Activated CD4-positive, alpha-beta T cell treated with anti-CD3 and anti-CD28 coated beads for 36 hours (primary cell): ENCODE results near the gene FCGBP. TPM values are rescaled to one million over a fixed set of nuclear protein-coding genes. Genes with fewer than 3 reads are reported as not detected.
"Not testable (repeated sequence)": the region's sequence is repeated elsewhere in the genome, so short reads cannot be mapped to it uniquely, and the experiment has no call there.

Experiments used
- ATAC-seq: fragments of 200-7000 bp; cut with Tn5 transposase; one replicate; pipeline ENCODE4 v1.10.0; 2021; ENCODE audit warnings: mild to moderate bottlenecking, moderate library complexity
- CTCF ChIA-PET: fragments of 350-600 bp; sonication (Branson Sonifier 250); formaldehyde crosslinking; loops from one replicate; lab custom pipeline; 2021; ENCODE audit warnings: antibody characterized with exemption; lab: Charles Lee
- POLR2A ChIA-PET: fragments of 350-600 bp; sonication (Branson Sonifier 250); formaldehyde crosslinking; loops from one replicate; lab custom pipeline; 2021; ENCODE audit warnings: antibody characterized with exemption, inconsistent platforms; lab: Charles Lee
- DNase-seq: peaks from one replicate; pipeline ENCODE4 v3.0.0-alpha.2; 2020
- H3K27ac Mint-ChIP-seq: one replicate; pipeline ENCODE4 v1.8.0; 2021; ENCODE audit warnings: mixed read lengths
- H3K27me3 Mint-ChIP-seq: one replicate; pipeline ENCODE4 v1.8.0; 2021; ENCODE audit warnings: mixed read lengths
- H3K36me3 Mint-ChIP-seq: one replicate; pipeline ENCODE4 v1.8.0; 2021; ENCODE audit warnings: low read depth, mixed read lengths
- H3K4me1 Mint-ChIP-seq: one replicate; pipeline ENCODE4 v1.8.0; 2021; ENCODE audit warnings: mixed read lengths
- H3K4me3 Mint-ChIP-seq: one replicate; pipeline ENCODE4 v1.8.0; 2021; ENCODE audit warnings: mild to moderate bottlenecking, moderate library complexity, mixed read lengths
- H3K9me3 Mint-ChIP-seq: one replicate; pipeline ENCODE4 v1.8.0; 2021; ENCODE audit warnings: low read depth, mixed read lengths
- intact Hi-C, 2 experiments: fragments of 100-400 bp; cut with DNase I in 1 of 2; cut with micrococcal nuclease in 1 of 2; formaldehyde crosslinking; loops; one replicate each; pipeline versions ENCODE4 v1.14.2 to v1.15.1; 2022 to 2024; cut with DNase I, micrococcal nuclease
- total RNA-seq, 2 experiments: library from RNA; stranded (reverse); gene quantifications; one replicate each; pipeline ENCODE4 v1.2.3, GENCODE V29; 2021

The FCGBP gene
- total RNA-seq, 2 experiments from 2014 or later = 4.9 TPM

GRCh38 chr19:39968789-39969188, 34.4 kb upstream of the FCGBP start:
- H3K4me3 Mint-ChIP-seq = peak overlapping the region; percentile 89
- intact Hi-C loops = loop anchor here in 1 of 2 experiments (1.0 kb wide), 1 partner anchor 7 kb away; no protein-coding TSS in a partner anchor
- H3K27ac Mint-ChIP-seq = peak overlapping the region; percentile 96
- ChIA-PET CTCF (interaction anchor here (0.9 to 2.8 kb wide), 5 partner anchors 8 to 43 kb away, joined by 3 to 24 read pairs (median 4); partner anchors contain the start of gene ZNF546), POLR2A (interaction anchor here (0.6 kb wide), 1 partner anchor 829 kb away, joined by 3 read pairs; no protein-coding TSS in a partner anchor)
- DNase-seq (no peak), ATAC-seq (no peak)
- peaks cover 37% of the 10 kb centered on the region for H3K36me3 Mint-ChIP-seq
- H3K4me1 Mint-ChIP-seq = peaks cover 46% of the 10 kb centered on the region
- H3K9me3 Mint-ChIP-seq = peaks cover 5% of the 10 kb centered on the region
- H3K27me3 Mint-ChIP-seq = no peaks in the 10 kb centered on the region

GRCh38 chr19:39967561-39967960, 33.1 kb upstream of the FCGBP start:
- Mint-ChIP-seq H3K27me3 (no peaks in the 10 kb centered on the region), H3K4me3 (no peak overlapping the region), H3K27ac (peak overlapping the region; percentile 25), H3K4me1 (peaks cover 48% of the 10 kb centered on the region), H3K9me3 (peaks cover 5% of the 10 kb centered on the region), H3K36me3 (peaks cover 27% of the 10 kb centered on the region)
- ChIA-PET POLR2A (interaction anchor here (0.6 kb wide), 1 partner anchor 9 kb away, joined by 6 read pairs; no protein-coding TSS in a partner anchor), CTCF (no interaction called here)
- DNase-seq (no peak), ATAC-seq (no peak)
- intact Hi-C loops = no loop called here

GRCh38 chr19:39966617-39967016, 32.2 kb upstream of the FCGBP start:
- POLR2A ChIA-PET = interaction anchor here (0.9 kb wide), 1 partner anchor 382 kb away, joined by 3 read pairs; the partner anchor contains the start of gene PLD3
- no peak overlapping the region for H3K4me3 Mint-ChIP-seq
- CTCF ChIA-PET = no interaction called here
- peak overlapping the region; percentile 65 for H3K27ac Mint-ChIP-seq
- peaks cover 21% of the 10 kb centered on the region for H3K36me3 Mint-ChIP-seq
- peaks cover 5% of the 10 kb centered on the region for H3K9me3 Mint-ChIP-seq
- intact Hi-C loops = no loop called here
- DNase-seq = no peak
- peaks cover 40% of the 10 kb centered on the region for H3K4me1 Mint-ChIP-seq
- H3K27me3 Mint-ChIP-seq = no peaks in the 10 kb centered on the region
- no peak for ATAC-seq

GRCh38 chr19:39963898-39964297, 29.5 kb upstream of the FCGBP start:
- no peak for ATAC-seq
- peaks cover 3% of the 10 kb centered on the region for H3K9me3 Mint-ChIP-seq
- H3K27ac Mint-ChIP-seq = no peak overlapping the region
- H3K36me3 Mint-ChIP-seq = peaks cover 13% of the 10 kb centered on the region
- ChIA-PET POLR2A (no interaction called here), CTCF (no interaction called here)
- intact Hi-C loops = no loop called here
- peaks cover 47% of the 10 kb centered on the region for H3K4me1 Mint-ChIP-seq
- H3K4me3 Mint-ChIP-seq = no peak overlapping the region
- H3K27me3 Mint-ChIP-seq = no peaks in the 10 kb centered on the region
- no peak for DNase-seq

- Mint-ChIP-seq H3K27ac (peak overlapping the region; percentile 97), H3K4me1 (peaks cover 53% of the 10 kb centered on the region), H3K4me3 (peak overlapping the region; percentile 67)
- H3K36me3 Mint-ChIP-seq, H3K27me3 Mint-ChIP-seq, CTCF ChIA-PET, DNase-seq, intact Hi-C loops, ATAC-seq, H3K9me3 Mint-ChIP-seq: not testable (repeated sequence)
- POLR2A ChIA-PET = interaction anchor here (1.0 kb wide), 1 partner anchor 11 kb away, joined by 4 read pairs; the partner anchor contains the start of gene PSMC4
Observed at GRCh38 chr19:39959407-39959806, 25.0 kb upstream of the FCGBP start.

- POLR2A ChIA-PET = interaction anchor here (1.0 kb wide), 1 partner anchor 12 kb away, joined by 4 read pairs; the partner anchor contains the start of gene PSMC4
- ATAC-seq (peak; percentile 54), DNase-seq (peak; percentile 46)
- H3K27me3 Mint-ChIP-seq, H3K36me3 Mint-ChIP-seq, H3K9me3 Mint-ChIP-seq, CTCF ChIA-PET, intact Hi-C loops: not testable (repeated sequence)
- H3K4me3 Mint-ChIP-seq = peak overlapping the region; percentile 67
- H3K27ac Mint-ChIP-seq = peak overlapping the region; percentile 97
- peaks cover 55% of the 10 kb centered on the region for H3K4me1 Mint-ChIP-seq
Observed at GRCh38 chr19:39958942-39959341, 24.5 kb upstream of the FCGBP start.

GRCh38 chr19:39957886-39958285, 23.5 kb upstream of the FCGBP start:
- H3K9me3 Mint-ChIP-seq, H3K36me3 Mint-ChIP-seq, intact Hi-C loops, ATAC-seq, H3K27me3 Mint-ChIP-seq: not testable (repeated sequence)
- peak; percentile 4 for DNase-seq
- peaks cover 56% of the 10 kb centered on the region for H3K4me1 Mint-ChIP-seq
- POLR2A ChIA-PET = interaction anchor here (0.7 kb wide), 1 partner anchor 115 kb away, joined by 6 read pairs; no protein-coding TSS in a partner anchor
- CTCF ChIA-PET = interaction anchor here (0.6 to 0.7 kb wide), 2 partner anchors 13 to 121 kb away, joined by 3 to 4 read pairs; partner anchors contain the start of gene PSMC4
- peak overlapping the region; percentile 85 for H3K27ac Mint-ChIP-seq
- peak overlapping the region; percentile 19 for H3K4me3 Mint-ChIP-seq

GRCh38 chr19:39953915-39954314, 19.5 kb upstream of the FCGBP start:
- peak; percentile 4 for ATAC-seq

GRCh38 chr19:39951686-39952085, 17.3 kb upstream of the FCGBP start:
- DNase-seq (no peak), ATAC-seq (peak; percentile 58)
- intact Hi-C loops = no loop called here
- Mint-ChIP-seq H3K36me3 (peaks cover 27% of the 10 kb centered on the region), H3K4me3 (peak overlapping the region; percentile 2), H3K27ac (peak overlapping the region; percentile 97), H3K9me3 (peaks cover 7% of the 10 kb centered on the region), H3K27me3 (no peaks in the 10 kb centered on the region), H3K4me1 (peaks cover 80% of the 10 kb centered on the region)
- ChIA-PET CTCF (interaction anchor here (0.7 to 1.8 kb wide), 3 partner anchors 10 to 209 kb away, joined by 3 to 7 read pairs (median 5); partner anchors contain the start of gene PSMC4), POLR2A (no interaction called here)

More at GRCh38 chr19:39953915-39954314, 19.5 kb upstream of the FCGBP start:
- ChIA-PET CTCF (interaction anchor here (0.7 to 1.6 kb wide), 6 partner anchors 10 to 109 kb away, joined by 3 to 12 read pairs (median 4); partner anchors contain the start of gene PSMC4), POLR2A (interaction anchor here (0.9 kb wide), 1 partner anchor 17 kb away, joined by 3 read pairs; the partner anchor contains the start of gene PSMC4)
- H3K4me1 Mint-ChIP-seq = peaks cover 71% of the 10 kb centered on the region
- H3K9me3 Mint-ChIP-seq = peaks cover 2% of the 10 kb centered on the region
- intact Hi-C loops = loop anchor here in 1 of 2 experiments (1.0 kb wide), 1 partner anchor 10 kb away; no protein-coding TSS in a partner anchor
- H3K36me3 Mint-ChIP-seq = peaks cover 18% of the 10 kb centered on the region
- H3K27me3 Mint-ChIP-seq = no peaks in the 10 kb centered on the region
- H3K27ac Mint-ChIP-seq = peak overlapping the region; percentile 81
- no peak for DNase-seq
- H3K4me3 Mint-ChIP-seq = peak overlapping the region; percentile 15

GRCh38 chr19:39951065-39951650, 16.7 kb upstream of the FCGBP start:
- no peak for ATAC-seq
- ChIA-PET POLR2A (no interaction called here), CTCF (interaction anchor here (0.7 to 1.8 kb wide), 4 partner anchors 9 to 210 kb away, joined by 3 to 7 read pairs (median 4); partner anchors contain the start of gene PSMC4)
- no peaks in the 10 kb centered on the region for H3K27me3 Mint-ChIP-seq
- intact Hi-C loops = no loop called here
- no peak for DNase-seq
- H3K9me3 Mint-ChIP-seq = peaks cover 7% of the 10 kb centered on the region
- peak overlapping the region; percentile 97 for H3K27ac Mint-ChIP-seq
- H3K36me3 Mint-ChIP-seq = peaks cover 28% of the 10 kb centered on the region
- peaks cover 83% of the 10 kb centered on the region for H3K4me1 Mint-ChIP-seq
- no peak overlapping the region for H3K4me3 Mint-ChIP-seq

- H3K4me3 Mint-ChIP-seq = no peak overlapping the region
- ATAC-seq = peak; percentile 43
- H3K9me3 Mint-ChIP-seq = peaks cover 7% of the 10 kb centered on the region
- H3K27me3 Mint-ChIP-seq = no peaks in the 10 kb centered on the region
- intact Hi-C loops = no loop called here
- H3K4me1 Mint-ChIP-seq = peaks cover 88% of the 10 kb centered on the region
- DNase-seq = no peak
- peak overlapping the region; percentile 44 for H3K27ac Mint-ChIP-seq
- ChIA-PET CTCF (no interaction called here), POLR2A (interaction anchor here (1.0 kb wide), 1 partner anchor 22 kb away, joined by 3 read pairs; the partner anchor contains the start of gene PSMC4)
- peaks cover 31% of the 10 kb centered on the region for H3K36me3 Mint-ChIP-seq
Observed at GRCh38 chr19:39949026-39949747, 14.8 kb upstream of the FCGBP start.
